Measurements from ENCODE around the gene MAD2L1BP.

- TF ChIP-seq TOX (CRISPR knock-in tag; IDR thresholded peaks at IDR 0.05; ENCODE audit: borderline replicate concordance) (no peak), RARB (CRISPR knock-in tag; IDR thresholded peaks at IDR 0.05) (no peak), ZNF70 (CRISPR knock-in tag; IDR thresholded peaks at IDR 0.05) (peak; percentile 59), CREB5 (CRISPR knock-in tag; IDR thresholded peaks at IDR 0.05; ENCODE audit: low read depth) (no peak), PATZ1 (CRISPR knock-in tag; IDR thresholded peaks at IDR 0.05; ENCODE audit: borderline replicate concordance) (no peak)
Observed at GRCh38 chr6:43635387-43636307, at the start of gene MAD2L1BP.

Measured in SK-N-SH treated with all-trans-retinoic acid at 6 μM for 48 hours (cell line).